D341Med (cell line): ENCODE data around the gene ITPK1.

Source experiments
- DNase-seq: peaks from one replicate; pipeline ENCODE4 v3.0.0; 2012; ENCODE audit warnings: low spot score

Gene ITPK1

GRCh38 chr14:92888896-92889295, 226.8 kb downstream of the ITPK1 start:
- DNase-seq, result no peak

- no peak for DNase-seq
These were observed 228.6 kb downstream of the ITPK1 start for GRCh38 chr14:92887157-92887556.
